Dedifferentiated amniotic fluid mesenchymal stem cell (primary cell): ENCODE data around the gene VPS35L.
"Not testable (repeated sequence)": the region's sequence is repeated elsewhere in the genome, so short reads cannot be mapped to it uniquely, and the experiment has no call there.

Experiments
- DNase-seq: peaks from one replicate; pipeline ENCODE4 v3.0.0-alpha.2; 2016; ENCODE audit errors: extremely low spot score

VPS35L gene

GRCh38 chr16:19528666-19529065 is 26.8 kb upstream of the VPS35L start:
- DNase-seq: no peak

DNA sequence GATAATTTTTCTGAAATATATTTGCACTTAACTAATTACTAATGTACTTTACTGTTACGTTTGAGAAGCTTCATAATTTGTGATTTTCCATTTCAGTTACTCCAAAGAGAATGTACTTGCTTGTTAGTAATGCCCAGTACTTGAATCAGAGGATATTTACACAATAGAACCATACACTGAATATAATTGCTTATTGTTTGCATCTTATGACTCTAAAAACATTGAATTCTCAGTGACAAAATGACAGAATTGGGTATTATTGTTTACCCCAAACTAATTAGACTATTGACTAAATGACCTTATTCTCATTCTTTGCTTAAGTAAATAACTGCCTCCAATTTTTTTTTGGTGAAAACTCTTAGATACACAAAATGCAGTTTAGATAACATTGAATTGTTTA is 22.9 kb upstream of the VPS35L start:
- no peak for DNase-seq

DNA sequence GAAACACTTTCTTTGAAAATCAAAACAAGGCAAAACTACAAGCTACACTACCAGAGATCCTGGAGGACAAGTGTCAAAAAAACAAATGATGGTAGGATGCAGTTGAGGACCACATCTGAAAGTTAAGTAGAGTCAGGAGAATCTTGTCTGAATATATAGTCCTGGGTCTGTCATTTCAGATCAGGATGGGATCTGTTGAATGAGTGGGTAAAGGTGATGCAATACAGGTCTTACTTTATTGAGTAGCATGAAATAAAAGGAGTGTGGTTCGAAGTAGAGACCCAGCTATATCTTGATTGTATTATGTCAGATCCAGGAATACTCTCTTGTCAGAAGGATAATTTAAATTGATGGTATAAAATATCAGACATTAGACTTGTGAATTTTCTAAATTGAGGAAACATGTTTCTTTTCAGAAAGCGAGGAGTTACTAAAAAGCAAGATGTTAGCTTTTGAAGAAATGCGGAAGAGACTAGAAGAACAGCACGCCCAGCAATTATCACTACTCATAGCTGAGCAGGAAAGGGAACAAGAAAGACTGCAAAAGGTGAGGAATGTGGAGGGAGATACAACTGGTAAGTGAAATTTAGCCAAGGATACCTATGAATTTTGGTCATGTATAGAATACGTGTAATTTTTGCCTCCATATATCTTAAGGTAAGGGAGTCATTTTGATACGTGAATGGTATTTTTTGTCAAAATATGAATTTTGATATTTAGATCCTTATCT is 15.1 kb upstream of the VPS35L start:
- no peak for DNase-seq

- DNase-seq: no peak
These were observed 13.2 kb upstream of the VPS35L start for GRCh38 chr16:19542138-19542821.

- not testable (repeated sequence) for DNase-seq
These were observed 12.1 kb upstream of the VPS35L start for GRCh38 chr16:19543278-19543996.

GRCh38 chr16:19548144-19548543 is 7.4 kb upstream of the VPS35L start:
- no peak for DNase-seq

- no peak for DNase-seq
These were observed 5.8 kb upstream of the VPS35L start for GRCh38 chr16:19549673-19550072.

DNA sequence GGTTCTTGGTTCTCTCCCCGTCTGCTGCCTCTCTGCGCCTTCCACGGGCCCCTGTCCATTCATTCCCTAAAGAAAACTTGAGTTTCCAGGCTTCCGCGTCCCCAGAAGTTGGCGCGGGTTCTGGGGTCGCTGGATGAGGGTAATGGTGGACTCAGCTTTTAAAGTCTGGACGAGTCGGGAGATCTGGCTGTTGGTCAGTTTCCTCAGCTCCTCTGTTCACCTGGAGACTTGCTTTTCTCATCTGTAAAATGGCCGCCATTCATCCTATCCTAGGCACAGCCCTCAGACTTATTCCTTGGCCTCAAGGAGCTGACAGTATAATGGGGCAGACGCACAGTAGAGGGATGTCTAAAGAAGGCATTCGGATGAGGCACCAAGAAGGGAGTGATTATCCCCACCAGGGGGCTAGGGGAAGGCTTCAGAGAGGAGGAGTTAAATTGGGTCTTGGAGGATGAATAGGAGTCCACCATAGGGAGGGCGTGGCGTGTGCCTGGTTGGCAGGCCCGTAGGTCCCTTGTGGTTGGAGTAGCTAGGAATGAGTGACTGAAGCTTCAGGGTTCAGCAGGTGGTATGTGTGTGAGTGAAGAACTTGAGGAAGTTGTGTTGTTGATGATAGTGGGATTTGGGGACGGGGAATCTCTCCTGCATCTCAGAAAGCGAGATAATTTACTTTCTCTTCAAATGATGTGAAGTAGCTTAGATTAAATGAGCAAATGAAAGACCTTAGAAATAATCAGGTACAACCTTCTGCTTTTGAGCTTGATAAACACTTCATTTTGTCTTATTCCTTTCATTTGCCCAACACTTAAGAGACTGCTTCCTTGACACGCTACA is 652 bp downstream of the VPS35L start:
- peak; percentile 19 for DNase-seq

GRCh38 chr16:19559242-19559910 is 3.9 kb downstream of the VPS35L start:
- DNase-seq: peak; percentile 62

- DNase-seq: no peak
These were observed 4.6 kb downstream of the VPS35L start for GRCh38 chr16:19560078-19560477.

GRCh38 chr16:19563377-19563776 is 7.9 kb downstream of the VPS35L start:
- no peak for DNase-seq

DNA sequence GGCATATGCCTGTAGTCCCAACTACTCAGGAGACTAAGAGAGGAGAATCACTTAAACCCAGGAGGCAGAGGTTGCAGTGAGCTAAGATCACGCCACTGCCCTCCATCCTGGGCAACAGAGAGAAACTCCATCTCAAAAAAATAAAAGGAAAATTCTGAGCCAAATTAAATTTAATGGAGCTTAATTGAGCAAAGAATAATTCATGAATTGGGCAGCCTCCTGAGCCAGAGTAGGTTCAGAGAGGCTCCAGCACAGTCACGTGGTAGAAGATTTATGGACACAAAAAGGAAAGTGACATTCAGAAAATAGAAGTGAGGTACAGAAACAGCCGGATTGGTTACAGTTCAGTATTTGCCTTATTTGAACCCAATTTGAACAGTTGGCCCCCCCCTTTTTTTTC is 10.9 kb downstream of the VPS35L start:
- no peak for DNase-seq

- no peak for DNase-seq
These were observed 12.1 kb downstream of the VPS35L start for GRCh38 chr16:19567560-19567959.

DNA sequence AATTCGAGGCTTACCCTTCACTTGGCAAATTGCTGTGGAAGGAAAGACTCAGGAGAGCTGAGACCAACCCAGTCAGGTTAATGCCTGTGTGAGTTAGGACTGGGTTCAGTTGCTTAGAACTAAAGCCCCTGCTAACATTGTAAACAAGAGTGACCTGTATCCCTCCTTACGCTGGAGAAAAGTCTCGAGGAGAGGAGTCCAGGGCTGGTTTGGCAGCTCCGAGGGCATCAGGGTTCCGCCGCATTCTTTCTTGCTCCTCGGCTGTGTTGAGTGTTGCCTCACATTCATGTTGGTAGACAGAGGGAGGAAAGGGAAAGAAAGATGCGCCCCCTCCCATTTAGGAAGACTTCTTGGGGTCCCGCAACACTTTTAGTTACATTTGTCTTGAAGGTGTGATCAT is 18.5 kb downstream of the VPS35L start:
- no peak for DNase-seq

- no peak for DNase-seq
These were observed 19.1 kb downstream of the VPS35L start for GRCh38 chr16:19574615-19575014.

DNA sequence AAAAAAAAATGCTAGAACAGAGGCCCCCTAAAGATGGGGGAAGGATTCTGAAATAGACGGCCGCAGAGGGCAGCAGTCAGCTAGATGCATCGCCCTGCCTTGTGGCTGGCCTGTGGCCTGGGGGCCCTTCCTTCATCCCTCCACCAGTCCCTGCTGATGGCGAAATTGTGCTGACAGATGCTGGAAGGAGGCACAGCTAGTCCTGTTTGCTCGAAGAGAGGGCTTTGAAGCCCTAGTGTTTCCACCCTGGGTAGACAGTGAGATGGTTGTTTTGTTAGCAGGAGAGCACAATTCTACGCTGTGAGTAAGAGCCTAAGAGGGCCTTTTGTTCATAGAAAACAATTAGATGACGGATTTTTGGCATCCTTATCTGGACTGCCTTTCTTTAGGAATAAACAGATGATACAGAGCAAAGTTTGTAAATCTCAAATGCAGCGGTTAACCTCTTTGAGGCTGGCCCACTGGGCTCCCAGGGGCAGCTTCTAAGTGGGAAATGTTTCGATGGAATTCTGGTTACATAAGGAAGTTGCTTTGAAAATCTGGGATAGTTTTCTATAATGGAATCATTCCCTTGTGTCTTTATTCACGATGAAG is 23.0 kb downstream of the VPS35L start:
- no peak for DNase-seq

GRCh38 chr16:19582050-19582831 is 26.7 kb downstream of the VPS35L start:
- DNase-seq: no peak

DNA sequence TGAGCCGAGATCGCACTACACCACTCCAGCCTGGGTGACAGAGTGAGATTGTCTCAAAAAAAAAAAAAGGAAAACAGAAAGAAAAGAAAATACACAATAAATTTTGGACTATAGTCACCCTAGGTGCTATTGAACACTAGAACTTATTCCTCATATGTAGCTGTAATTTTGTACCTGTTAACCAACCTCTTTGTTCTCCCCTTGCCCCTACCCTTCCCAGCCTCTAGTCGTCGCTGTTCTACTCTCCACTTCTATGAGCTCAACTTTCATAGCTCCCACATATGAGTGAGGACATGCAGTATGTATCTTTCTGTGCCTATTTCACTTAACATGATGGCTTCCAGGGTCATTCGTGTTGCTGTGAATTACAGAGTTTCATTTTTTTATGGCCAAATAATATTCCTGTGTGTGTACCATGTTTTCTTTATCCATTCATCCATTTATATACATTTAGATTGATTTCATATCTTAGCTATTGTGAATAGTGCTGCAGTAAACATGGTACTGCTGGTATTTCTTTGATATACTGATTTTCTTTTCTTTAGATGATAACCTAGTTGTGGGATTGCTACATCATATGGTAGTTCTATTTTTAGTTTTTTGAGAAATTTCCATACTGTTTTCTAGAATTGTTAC is 28.3 kb downstream of the VPS35L start:
- peak; percentile 34 for DNase-seq

GRCh38 chr16:19588661-19589060 is 33.2 kb downstream of the VPS35L start:
- DNase-seq: no peak

DNA sequence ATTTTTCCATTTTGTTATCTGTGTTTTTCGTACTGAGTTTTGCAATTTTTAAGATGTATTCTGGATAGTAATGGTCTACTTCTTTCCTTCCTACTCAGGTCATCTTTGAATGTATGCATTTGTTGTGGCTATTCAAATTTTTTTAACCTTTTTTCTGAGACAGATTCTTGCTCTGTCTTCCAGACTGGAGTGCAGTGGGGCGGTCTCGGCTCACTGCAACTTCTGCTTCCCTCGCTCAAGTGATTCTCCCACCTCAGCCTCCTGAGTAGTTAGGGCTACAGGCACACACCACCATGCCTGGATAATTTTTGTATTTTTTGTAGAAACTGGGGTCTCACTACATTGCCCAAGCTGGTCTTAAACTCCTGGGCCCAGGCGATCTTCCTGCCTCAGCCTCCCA is 33.6 kb downstream of the VPS35L start:
- DNase-seq: no peak
